Measurements from ENCODE around the gene ITGAD.

The ITGAD gene

GRCh38 chr16:31347445-31347844 is 45.7 kb upstream of the ITGAD start:
- ATAC-seq: no peak
- no peak for TF ChIP-seq POU6F1 (CRISPR knock-in tag; IDR thresholded peaks at IDR 0.05; ENCODE audit: borderline replicate concordance, low read depth)
- TF ChIP-seq ARNTL (CRISPR knock-in tag; IDR thresholded peaks at IDR 0.05; ENCODE audit: borderline replicate concordance, low read depth): no peak
- TF ChIP-seq ZFP3 (CRISPR knock-in tag; IDR thresholded peaks at IDR 0.05): no peak
- no peak for TF ChIP-seq BACH2 (CRISPR knock-in tag; IDR thresholded peaks at IDR 0.05; ENCODE audit: borderline replicate concordance)
- no peak for TF ChIP-seq ZNF8 (CRISPR knock-in tag; IDR thresholded peaks at IDR 0.05)
- TF ChIP-seq GLIS3 (CRISPR knock-in tag; IDR thresholded peaks at IDR 0.05): no peak
- TF ChIP-seq TCF4 (CRISPR knock-in tag; IDR thresholded peaks at IDR 0.05; ENCODE audit: borderline replicate concordance): no peak
- TF ChIP-seq RARB (CRISPR knock-in tag; IDR thresholded peaks at IDR 0.05): no peak
- no peak for TF ChIP-seq OSR1 (CRISPR knock-in tag; IDR thresholded peaks at IDR 0.05)
- TF ChIP-seq PATZ1 (CRISPR knock-in tag; IDR thresholded peaks at IDR 0.05; ENCODE audit: borderline replicate concordance): no peak
- no peak for TF ChIP-seq SNAI2 (CRISPR knock-in tag; IDR thresholded peaks at IDR 0.05)
- no peak for TF ChIP-seq PPARA (CRISPR knock-in tag; IDR thresholded peaks at IDR 0.05; ENCODE audit: borderline replicate concordance)
- no peak for TF ChIP-seq CREB5 (CRISPR knock-in tag; IDR thresholded peaks at IDR 0.05; ENCODE audit: low read depth)
- no peak for TF ChIP-seq TOX (CRISPR knock-in tag; IDR thresholded peaks at IDR 0.05; ENCODE audit: borderline replicate concordance)
- no peak for TF ChIP-seq ZFP30 (CRISPR knock-in tag; IDR thresholded peaks at IDR 0.05)
- TF ChIP-seq ZC3H10 (CRISPR knock-in tag; IDR thresholded peaks at IDR 0.05): no peak
- no peak for TF ChIP-seq TSHZ2 (CRISPR knock-in tag; IDR thresholded peaks at IDR 0.05)
- no peak for TF ChIP-seq ZNF70 (CRISPR knock-in tag; IDR thresholded peaks at IDR 0.05)
- no peak for TF ChIP-seq CSRNP3 (CRISPR knock-in tag; IDR thresholded peaks at IDR 0.05)

- TF ChIP-seq ZNF70 (CRISPR knock-in tag; IDR thresholded peaks at IDR 0.05) (no peak), OSR1 (CRISPR knock-in tag; IDR thresholded peaks at IDR 0.05) (no peak), ISL1 (CRISPR knock-in tag; IDR thresholded peaks at IDR 0.05) (no peak), PATZ1 (CRISPR knock-in tag; IDR thresholded peaks at IDR 0.05; ENCODE audit: borderline replicate concordance) (no peak), SNAI2 (CRISPR knock-in tag; IDR thresholded peaks at IDR 0.05) (no peak), ZFP3 (CRISPR knock-in tag; IDR thresholded peaks at IDR 0.05) (no peak), TOX (CRISPR knock-in tag; IDR thresholded peaks at IDR 0.05; ENCODE audit: borderline replicate concordance) (no peak), PPARA (CRISPR knock-in tag; IDR thresholded peaks at IDR 0.05; ENCODE audit: borderline replicate concordance) (no peak), TSHZ2 (CRISPR knock-in tag; IDR thresholded peaks at IDR 0.05) (no peak), CSDC2 (CRISPR knock-in tag; IDR thresholded peaks at IDR 0.05) (no peak), ZNF565 (CRISPR knock-in tag; conservative IDR thresholded peaks at IDR 0.05; ENCODE audit: low read depth) (no peak), TCF4 (CRISPR knock-in tag; IDR thresholded peaks at IDR 0.05; ENCODE audit: borderline replicate concordance) (no peak), ZC3H10 (CRISPR knock-in tag; IDR thresholded peaks at IDR 0.05) (no peak)
These were observed 44.6 kb upstream of the ITGAD start for GRCh38 chr16:31348579-31348978.

More at GRCh38 chr16:31348579-31348978, 44.6 kb upstream of the ITGAD start:
- ATAC-seq: no peak
